DND-41 (cell line): ENCODE measurements around the gene ACBD6.

Experiments
- EZH2 ChIP-seq: IDR thresholded peaks from 3 replicates; pipeline ENCODE4 v1.6.1; 2012; ENCODE audit warnings: borderline replicate concordance, low read depth, mild to moderate bottlenecking, moderate library complexity, low read length, inconsistent platforms; ENCODE audit not compliant: severe bottlenecking
- TF ChIP-seq, protein P1 (sequence below): IDR thresholded peaks from 2 replicates; pipeline ENCODE4 v1.5.1; 2012; ENCODE audit warnings: borderline replicate concordance, low read length, moderate library complexity, mild to moderate bottlenecking; ENCODE audit not compliant: poor library complexity, severe bottlenecking; ENCODE audit errors: extremely low read depth

DNA sequence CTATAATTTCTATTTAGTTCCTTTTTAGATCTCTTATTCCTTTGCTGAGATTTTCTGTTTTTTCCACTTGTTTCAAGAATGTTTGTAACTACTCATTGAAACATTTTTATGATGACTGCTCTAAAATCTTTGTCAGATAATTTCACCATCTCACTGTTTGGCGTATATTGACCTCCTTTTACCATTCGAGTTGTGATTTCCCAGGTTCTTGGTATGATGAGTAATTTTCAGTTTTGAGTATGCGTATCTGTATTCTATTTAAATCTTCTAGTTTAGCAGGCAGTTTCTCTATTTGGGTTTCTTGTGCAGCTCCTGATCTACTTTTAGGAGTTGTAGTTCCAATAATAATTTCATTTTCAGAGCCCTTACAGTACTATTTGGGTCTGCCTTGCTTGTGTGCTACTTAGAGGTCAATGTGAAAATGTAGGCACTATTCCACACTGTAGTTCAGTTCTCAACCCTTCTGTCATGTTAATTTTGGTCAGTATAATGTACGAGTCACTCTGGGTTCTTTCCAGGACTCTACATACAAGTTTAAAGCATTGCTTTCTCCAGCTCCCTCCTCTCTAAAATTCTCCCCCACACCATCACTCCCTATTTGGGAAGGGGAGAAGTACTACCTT is 115.5 kb downstream of the ACBD6 start:
- TF ChIP-seq, protein P1, sequence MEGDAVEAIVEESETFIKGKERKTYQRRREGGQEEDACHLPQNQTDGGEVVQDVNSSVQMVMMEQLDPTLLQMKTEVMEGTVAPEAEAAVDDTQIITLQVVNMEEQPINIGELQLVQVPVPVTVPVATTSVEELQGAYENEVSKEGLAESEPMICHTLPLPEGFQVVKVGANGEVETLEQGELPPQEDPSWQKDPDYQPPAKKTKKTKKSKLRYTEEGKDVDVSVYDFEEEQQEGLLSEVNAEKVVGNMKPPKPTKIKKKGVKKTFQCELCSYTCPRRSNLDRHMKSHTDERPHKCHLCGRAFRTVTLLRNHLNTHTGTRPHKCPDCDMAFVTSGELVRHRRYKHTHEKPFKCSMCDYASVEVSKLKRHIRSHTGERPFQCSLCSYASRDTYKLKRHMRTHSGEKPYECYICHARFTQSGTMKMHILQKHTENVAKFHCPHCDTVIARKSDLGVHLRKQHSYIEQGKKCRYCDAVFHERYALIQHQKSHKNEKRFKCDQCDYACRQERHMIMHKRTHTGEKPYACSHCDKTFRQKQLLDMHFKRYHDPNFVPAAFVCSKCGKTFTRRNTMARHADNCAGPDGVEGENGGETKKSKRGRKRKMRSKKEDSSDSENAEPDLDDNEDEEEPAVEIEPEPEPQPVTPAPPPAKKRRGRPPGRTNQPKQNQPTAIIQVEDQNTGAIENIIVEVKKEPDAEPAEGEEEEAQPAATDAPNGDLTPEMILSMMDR, result no peak
- no peak for TF ChIP-seq EZH2
